GM04503 (cell line): Measurements from ENCODE around the gene ARHGEF19.
"Not testable (repeated sequence)": the region's sequence is repeated elsewhere in the genome, so short reads cannot be mapped to it uniquely, and the experiment has no call there.

ENCODE experiments used
- DNase-seq: peaks from one replicate; pipeline ENCODE4 v3.0.0-alpha.2; 2012; ENCODE audit warnings: low read depth

ARHGEF19 gene

GRCh38 chr1:16221499-16221898, 9.0 kb upstream of the ARHGEF19 start:
- no peak for DNase-seq

GRCh38 chr1:16219968-16220500, 7.6 kb upstream of the ARHGEF19 start:
- no peak for DNase-seq

- no peak for DNase-seq
Observed at GRCh38 chr1:16218674-16219071, 6.2 kb upstream of the ARHGEF19 start.

- DNase-seq, result no peak
Observed at GRCh38 chr1:16218014-16218673, 5.7 kb upstream of the ARHGEF19 start.

- DNase-seq, result peak; percentile 56
Observed at GRCh38 chr1:16217061-16217785, 4.8 kb upstream of the ARHGEF19 start.

- no peak for DNase-seq
Observed at GRCh38 chr1:16215882-16216753, 3.7 kb upstream of the ARHGEF19 start.

GRCh38 chr1:16215240-16215639, 2.8 kb upstream of the ARHGEF19 start:
- not testable (repeated sequence) for DNase-seq

- not testable (repeated sequence) for DNase-seq
Observed at GRCh38 chr1:16213544-16213943, 1.1 kb upstream of the ARHGEF19 start.

GRCh38 chr1:16213013-16213412, 561 bp upstream of the ARHGEF19 start:
- no peak for DNase-seq

GRCh38 chr1:16211824-16212223, 628 bp downstream of the ARHGEF19 start:
- no peak for DNase-seq

- no peak for DNase-seq
Observed at GRCh38 chr1:16210581-16210980, 1.9 kb downstream of the ARHGEF19 start.

GRCh38 chr1:16209847-16210407, 2.5 kb downstream of the ARHGEF19 start:
- no peak for DNase-seq

- no peak for DNase-seq
Observed at GRCh38 chr1:16209132-16209846, 3.2 kb downstream of the ARHGEF19 start.

- DNase-seq, result no peak
Observed at GRCh38 chr1:16208270-16208987, 4.0 kb downstream of the ARHGEF19 start.

GRCh38 chr1:16207318-16208269, 4.9 kb downstream of the ARHGEF19 start:
- no peak for DNase-seq

- DNase-seq, result peak; percentile 82
Observed at GRCh38 chr1:16206547-16207317, 5.7 kb downstream of the ARHGEF19 start.

GRCh38 chr1:16205891-16206546, 6.4 kb downstream of the ARHGEF19 start:
- DNase-seq, result no peak

- DNase-seq, result no peak
Observed at GRCh38 chr1:16205334-16205671, 7.1 kb downstream of the ARHGEF19 start.
